CD14-positive monocyte (primary cell): Measurements from ENCODE around the gene POLR2B. TPM values are rescaled to one million over a fixed set of nuclear protein-coding genes. Genes with fewer than 3 reads are reported as not detected.
"Not testable (repeated sequence)": the region's sequence is repeated elsewhere in the genome, so short reads cannot be mapped to it uniquely, and the experiment has no call there.

Experiments
- DNase-seq, 3 donors: peaks; one replicate each; pipeline ENCODE4 v3.0.0-alpha.2; 2011 to 2022
- H2AFZ ChIP-seq: 2 replicates; pipeline ENCODE4 v1.6.0; 2012; ENCODE audit warnings: mild to moderate bottlenecking, low read depth, low read length, inconsistent platforms; ENCODE audit not compliant: insufficient read depth, poor library complexity, severe bottlenecking
- H3K27ac ChIP-seq, 2 donors: 1 replicate in 1 of 2; 2 replicates in 1 of 2; pipeline ENCODE4 v1.5.1; 2012 to 2013; ENCODE audit warnings: low read length in 2 of 2, control low read depth in 1 of 2, inconsistent platforms in 1 of 2, low read depth in 1 of 2, mild to moderate bottlenecking in 1 of 2
- H3K27me3 ChIP-seq, 2 donors: one replicate each; pipeline versions ENCODE4 v1.6.0 to v1.6.1; 2011 to 2013; ENCODE audit warnings: low read length in 2 of 2; ENCODE audit not compliant: control insufficient read depth in 2 of 2, insufficient read depth in 2 of 2
- H3K36me3 ChIP-seq, 2 donors: replicated peaks in 1 of 2; 1 replicate in 1 of 2; 2 replicates in 1 of 2; pipeline versions ENCODE4 v1.5.1 to v1.6.1; 2012 to 2013; ENCODE audit warnings: low read length in 2 of 2, control low read depth in 1 of 2, inconsistent platforms in 1 of 2, mild to moderate bottlenecking in 1 of 2; ENCODE audit not compliant: insufficient read depth in 2 of 2, control insufficient read depth in 1 of 2
- H3K4me1 ChIP-seq, 2 donors: 1 replicate in 1 of 2; 2 replicates in 1 of 2; pipeline versions ENCODE4 v1.5.1 to v1.6.1; 2012 to 2013; ENCODE audit warnings: low read length in 2 of 2, control low read depth in 1 of 2, inconsistent platforms in 1 of 2, mild to moderate bottlenecking in 1 of 2, moderate library complexity in 1 of 2; ENCODE audit not compliant: insufficient read depth in 2 of 2, control insufficient read depth in 1 of 2
- H3K4me2 ChIP-seq: replicated peaks from 2 replicates; pipeline ENCODE3; 2012; ENCODE audit warnings: low read length, moderate library complexity, mild to moderate bottlenecking; ENCODE audit not compliant: poor library complexity, severe bottlenecking; ENCODE audit errors: extremely low read depth
- H3K4me3 ChIP-seq, 3 experiments: fragments of 200-600 bp in 1 of 3; sonication (generic) in 1 of 3; replicated peaks in 1 of 3; 1 replicate in 2 of 3; 2 replicates in 1 of 3; pipeline ENCODE4 v1.5.1; 2011 to 2013; ENCODE audit warnings: low read length in 3 of 3, mild to moderate bottlenecking in 3 of 3, control low read depth in 2 of 3, low read depth in 2 of 3, inconsistent platforms in 1 of 3, moderate library complexity in 1 of 3
- H3K79me2 ChIP-seq: 2 replicates; pipeline ENCODE4 v1.6.0; 2012; ENCODE audit warnings: mild to moderate bottlenecking, control low read depth, inconsistent platforms, low read length, moderate library complexity; ENCODE audit not compliant: insufficient read depth
- H3K9ac ChIP-seq: 2 replicates; pipeline ENCODE4 v1.6.0; 2017; ENCODE audit warnings: low read length, mild to moderate bottlenecking; ENCODE audit not compliant: insufficient read depth, poor library complexity, severe bottlenecking
- H3K9me3 ChIP-seq, 2 donors: replicated peaks in 1 of 2; 1 replicate in 1 of 2; 2 replicates in 1 of 2; pipeline versions ENCODE4 v1.5.1 to v1.6.1; 2012 to 2013; ENCODE audit warnings: low read length in 2 of 2, control low read depth in 1 of 2; ENCODE audit not compliant: control insufficient read depth in 1 of 2, insufficient read depth in 1 of 2
- H4K20me1 ChIP-seq: 2 replicates; pipeline ENCODE4 v1.6.0; 2012; ENCODE audit warnings: mild to moderate bottlenecking, low read length, control low read depth, moderate library complexity; ENCODE audit not compliant: insufficient read depth
- H3K27ac Mint-ChIP-seq, 7 donors: one replicate each; pipeline ENCODE4 v1.8.0; 2020; ENCODE audit warnings: mild to moderate bottlenecking in 7 of 7, mixed read lengths in 7 of 7, moderate library complexity in 6 of 7, inconsistent platforms in 2 of 7
- H3K27me3 Mint-ChIP-seq, 3 donors: one replicate each; pipeline ENCODE4 v1.8.0; 2021 to 2022; ENCODE audit warnings: low read depth in 3 of 3, mild to moderate bottlenecking in 3 of 3, mixed read lengths in 3 of 3, moderate library complexity in 3 of 3, inconsistent platforms in 1 of 3
- H3K36me3 Mint-ChIP-seq, 2 donors: one replicate each; pipeline ENCODE4 v1.8.0; 2020; ENCODE audit warnings: mixed read lengths in 2 of 2, inconsistent platforms in 1 of 2, mild to moderate bottlenecking in 1 of 2
- H3K4me1 Mint-ChIP-seq: one replicate; pipeline ENCODE4 v1.8.0; 2020; ENCODE audit warnings: mild to moderate bottlenecking, mixed read lengths
- H3K4me3 Mint-ChIP-seq, 2 donors: one replicate each; pipeline ENCODE4 v1.8.0; 2020; ENCODE audit warnings: mild to moderate bottlenecking in 2 of 2, mixed read lengths in 2 of 2, moderate library complexity in 1 of 2
- H3K9me3 Mint-ChIP-seq, 7 donors: one replicate each; pipeline ENCODE4 v1.8.0; 2020 to 2022; ENCODE audit warnings: mixed read lengths in 7 of 7, mild to moderate bottlenecking in 6 of 7, moderate library complexity in 6 of 7, inconsistent platforms in 2 of 7
- CTCF ChIP-seq: fragments of 200-600 bp; IDR thresholded peaks from one replicate; pipeline ENCODE4 v1.8.0; 2022; ENCODE audit warnings: antibody characterized with exemption, mild to moderate bottlenecking
- WGBS: methylation state at CpG from one replicate; pipeline ENCODE4 v1.1.5; 2013; ENCODE audit warnings: missing lambda C conversion rate; ENCODE audit not compliant: insufficient coverage; 5-methylcytosine and 5-hydroxymethylcytosine counted together
- intact Hi-C, 2 donors: fragments of 100-400 bp; cut with micrococcal nuclease; formaldehyde crosslinking; loops; one replicate each; pipeline versions ENCODE4 v1.15.0 to v1.15.1; 2023
- polyA plus RNA-seq, 3 donors: library from polyadenylated mRNA; depleted of rRNA in 1 of 3; unstranded in 2 of 3; stranded (reverse) in 1 of 3; fragments of 300-500 nt in 2 of 3; fragments of >200 nt in 1 of 3; fragmentation: Illumina TruSeq in 2 of 3; gene quantifications; 1 replicate in 2 of 3; 2 replicates in 1 of 3; pipeline ENCODE4 v1.2.3, GENCODE V29; 2012 to 2021

POLR2B gene
- polyA plus RNA-seq, 3 donors = 29.0 to 42.1 (median 36.1) TPM

DNA sequence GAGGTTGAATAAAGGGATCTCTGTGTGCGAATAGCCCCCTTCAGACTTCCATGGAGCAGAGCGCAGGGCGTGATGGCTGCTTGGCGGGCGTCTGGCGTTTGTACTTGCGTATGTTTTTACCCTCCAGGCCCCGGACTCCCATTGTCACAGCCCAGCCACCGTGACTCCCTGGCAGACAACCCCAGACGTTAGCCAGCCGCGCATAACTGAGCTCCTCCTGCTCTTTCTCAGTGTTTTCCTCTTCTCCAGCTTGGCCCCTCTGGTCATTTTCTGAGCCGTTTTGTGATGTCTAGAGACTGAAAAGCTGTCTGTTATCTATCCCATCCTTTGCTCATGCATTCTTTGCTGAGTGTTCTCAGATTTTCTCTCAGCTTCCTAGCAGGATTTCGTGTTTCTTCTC is 77.2 kb downstream of the POLR2B start:
- Histone ChIP-seq H3K27me3 (no peaks in the 10 kb centered on the region), H3K9me3 (no peaks in the 10 kb centered on the region), H3K4me2 (no peak overlapping the region), H3K27ac (no peak overlapping the region), H3K36me3 (no peaks in the 10 kb centered on the region), H3K4me3 (no peak overlapping the region), H3K9ac (no peak overlapping the region), H3K79me2 (peaks cover 47% of the 10 kb centered on the region), H4K20me1 (no peaks in the 10 kb centered on the region), H3K4me1 (peaks cover 14 to 15% of the 10 kb centered on the region in 2 donors), H2AFZ (no peak overlapping the region)
- DNase-seq = no peak
- H3K27ac Mint-ChIP-seq = peak overlapping the region in 1 of 7 donors; percentile 13
- H3K9me3 Mint-ChIP-seq = peaks cover 0 to 6% (median 0%) of the 10 kb centered on the region in 7 donors
- H3K4me3 Mint-ChIP-seq = no peak overlapping the region
- peaks cover 5 to 26% of the 10 kb centered on the region in 2 donors for H3K36me3 Mint-ChIP-seq
- 88% methylated on average over 14 of the region's 14 CpGs for WGBS
- peaks cover 16% of the 10 kb centered on the region for H3K4me1 Mint-ChIP-seq
- H3K27me3 Mint-ChIP-seq = peaks cover 0 to 2% (median 0%) of the 10 kb centered on the region in 3 donors
- intact Hi-C loops = no loop called here
- TF ChIP-seq CTCF = no peak

- Histone ChIP-seq H3K9me3 (no peaks in the 10 kb centered on the region), H4K20me1 (no peaks in the 10 kb centered on the region), H3K79me2 (peaks cover 60% of the 10 kb centered on the region), H3K27me3 (no peaks in the 10 kb centered on the region), H3K9ac (no peak overlapping the region), H3K4me3 (no peak overlapping the region), H3K27ac (no peak overlapping the region), H3K36me3 (no peaks in the 10 kb centered on the region), H3K4me1 (no peaks in the 10 kb centered on the region), H3K4me2 (no peak overlapping the region), H2AFZ (no peak overlapping the region)
- Mint-ChIP-seq H3K27ac (peak overlapping the region in 3 of 7 donors; percentile 19 to 42 (median 25)), H3K4me1 (peaks cover 3% of the 10 kb centered on the region), H3K36me3 (peaks cover 3 to 17% of the 10 kb centered on the region in 2 donors), H3K4me3 (no peak overlapping the region), H3K9me3 (peaks cover 0 to 2% (median 0%) of the 10 kb centered on the region in 7 donors), H3K27me3 (no peaks in the 10 kb centered on the region)
- DNase-seq = no peak
- no peak for TF ChIP-seq CTCF
- no CpG with 5 or more reads among the region's 6 CpGs for WGBS
- intact Hi-C loops = no loop called here
These were observed 81.4 kb downstream of the POLR2B start for GRCh38 chr4:57059890-57060716.

- H3K4me1 ChIP-seq, H3K4me3 ChIP-seq, H3K4me1 Mint-ChIP-seq, H3K9me3 Mint-ChIP-seq, H4K20me1 ChIP-seq, H3K4me2 ChIP-seq, intact Hi-C loops, H3K27me3 Mint-ChIP-seq, H3K27ac ChIP-seq, H3K36me3 ChIP-seq, H2AFZ ChIP-seq, H3K27me3 ChIP-seq, H3K9me3 ChIP-seq, H3K4me3 Mint-ChIP-seq, DNase-seq, H3K9ac ChIP-seq: not testable (repeated sequence)
- WGBS = 77% methylated on average over 2 of the region's 6 CpGs
- H3K27ac Mint-ChIP-seq = peak overlapping the region in 4 of 7 donors; percentile 14 to 59 (median 30)
- H3K79me2 ChIP-seq = peaks cover 57% of the 10 kb centered on the region
- peaks cover under 1 to 21% of the 10 kb centered on the region in 2 donors for H3K36me3 Mint-ChIP-seq
These were observed 82.0 kb downstream of the POLR2B start for GRCh38 chr4:57060717-57061067.
